ENCODE data around the gene MYCN. TPM values are rescaled to one million over a fixed set of nuclear protein-coding genes. Genes with fewer than 3 reads are reported as not detected.

The MYCN gene
- total and polyA plus RNA-seq, 2 of the 13 experiments (the other 11 are each of a cell fraction or from before 2014, with no cell fraction given): not detected

- H3K9ac ChIP-seq (ENCODE audit: insufficient read depth, low read depth, low read length): no peak overlapping the region
- CTCF ChIA-PET (ENCODE audit: low intra/inter-chr PET ratio, low total read pairs): no interaction called here
- H3K4me1 ChIP-seq (ENCODE audit: insufficient read depth, low read length): peaks cover 6% of the 10 kb centered on the region
- POLR2A ChIA-PET: no interaction called here
- DNase-seq (ENCODE audit: low spot score) (no peak), FAIRE-seq (no peak), ATAC-seq (peak; percentile 21; the same call in 2 of the 3 replicates)
- H3K4me2 ChIP-seq (ENCODE audit: low read depth, low read length): no peak overlapping the region
- no peak overlapping the region for H2AFZ ChIP-seq (ENCODE audit: low read length)
- peaks cover 2 to 26% of the 10 kb centered on the region in 2 experiments; a peak in 3 of 5 replicates for H3K27me3 ChIP-seq (ENCODE audit: control insufficient read depth in 1 of 2, insufficient read depth in 2 of 2, low read length in 2 of 2)
- H4K20me1 ChIP-seq (ENCODE audit: insufficient read depth, low read length): no peaks in the 10 kb centered on the region
- in situ Hi-C loops (cut with HindIII; ENCODE audit: extremely low pct_ligation_motif_present, low pct_unique_long_range_greater_than_20kb): no loop called here
- H3K4me3 ChIP-seq (replicated peaks in 1 of 3; ENCODE audit: insufficient read depth in 1 of 3, low read depth in 2 of 3, low read length in 3 of 3): no peak overlapping the region
- intact Hi-C loops (cut with micrococcal nuclease; ENCODE audit: unreplicated experiment): no loop called here
- no TSS peak for BruUV-seq (replicated peaks)
- 74% methylated on average over 22 of the region's 43 CpGs for WGBS (ENCODE audit: low lambda C conversion rate)
- H3K79me2 ChIP-seq (ENCODE audit: insufficient read depth, low read length): no peaks in the 10 kb centered on the region
- H3K27ac ChIP-seq (ENCODE audit: extremely low read length, insufficient read depth, low read length): no peak overlapping the region
- H3K9me3 ChIP-seq (ENCODE audit: low read length): no peaks in the 10 kb centered on the region
- no peaks in the 10 kb centered on the region for H3K36me3 ChIP-seq (replicated peaks in 1 of 2; ENCODE audit: control insufficient read depth in 1 of 2, insufficient read depth in 2 of 2, low read length in 2 of 2)
- TF ChIP-seq ZNF362 (CRISPR knock-in tag; IDR thresholded peaks at IDR 0.05; ENCODE audit: borderline replicate concordance): no peak
- TF ChIP-seq GABPB1 (CRISPR knock-in tag; IDR thresholded peaks at IDR 0.05): no peak
- no peak for TF ChIP-seq ZBTB49 (CRISPR knock-in tag; IDR thresholded peaks at IDR 0.05; ENCODE audit: borderline replicate concordance)
- TF ChIP-seq TEF (CRISPR knock-in tag; IDR thresholded peaks at IDR 0.05): no peak
- TF ChIP-seq FOXA1 (IDR thresholded peaks at IDR 0.05): no peak
- no peak for TF ChIP-seq FOXA1 (CRISPR knock-in tag; IDR thresholded peaks at IDR 0.05)
- no peak for TF ChIP-seq ZBTB8A (CRISPR knock-in tag; IDR thresholded peaks at IDR 0.05; ENCODE audit: borderline replicate concordance, low read depth)
- no peak for TF ChIP-seq GATAD1 (CRISPR knock-in tag; IDR thresholded peaks at IDR 0.05)
- TF ChIP-seq TOE1 (CRISPR knock-in tag; IDR thresholded peaks at IDR 0.05): no peak
- TF ChIP-seq PATZ1 (CRISPR knock-in tag; IDR thresholded peaks at IDR 0.05): no peak
- TF ChIP-seq KDM6A (CRISPR knock-in tag; IDR thresholded peaks at IDR 0.05; ENCODE audit: low read depth): no peak
- TF ChIP-seq NFYB (CRISPR knock-in tag; IDR thresholded peaks at IDR 0.05): no peak
- no peak for TF ChIP-seq MXD3 (CRISPR knock-in tag; IDR thresholded peaks at IDR 0.05)
- no peak for TF ChIP-seq ZKSCAN8 (CRISPR knock-in tag; IDR thresholded peaks at IDR 0.05; ENCODE audit: borderline replicate concordance)
- TF ChIP-seq ZMAT3 (CRISPR knock-in tag; conservative IDR thresholded peaks at IDR 0.05): no peak
- no peak for TF ChIP-seq ZNF878 (CRISPR knock-in tag; IDR thresholded peaks at IDR 0.05)
- TF ChIP-seq ZNF747 (CRISPR knock-in tag; IDR thresholded peaks at IDR 0.05; ENCODE audit: borderline replicate concordance): no peak
- no peak for TF ChIP-seq THAP11 (CRISPR knock-in tag; IDR thresholded peaks at IDR 0.05)
- TF ChIP-seq MAFK (conservative IDR thresholded peaks at IDR 0.05 in 1 of 2, IDR thresholded peaks at IDR 0.05 in 1 of 2; ENCODE audit: low read length in 2 of 2): no peak
Measured at GRCh38 chr2:15984368-15985255, 44.3 kb downstream of the MYCN start.

All from HepG2 (cell line).